ENCODE data around the gene TUBB.
A peak's percentile ranks its signal among the peaks of the same experiment; 100 is the strongest.
"Not testable (repeated sequence)": the region's sequence is repeated elsewhere in the genome, so short reads cannot be mapped to it uniquely, and the experiment has no call there.

Gene TUBB

DNA sequence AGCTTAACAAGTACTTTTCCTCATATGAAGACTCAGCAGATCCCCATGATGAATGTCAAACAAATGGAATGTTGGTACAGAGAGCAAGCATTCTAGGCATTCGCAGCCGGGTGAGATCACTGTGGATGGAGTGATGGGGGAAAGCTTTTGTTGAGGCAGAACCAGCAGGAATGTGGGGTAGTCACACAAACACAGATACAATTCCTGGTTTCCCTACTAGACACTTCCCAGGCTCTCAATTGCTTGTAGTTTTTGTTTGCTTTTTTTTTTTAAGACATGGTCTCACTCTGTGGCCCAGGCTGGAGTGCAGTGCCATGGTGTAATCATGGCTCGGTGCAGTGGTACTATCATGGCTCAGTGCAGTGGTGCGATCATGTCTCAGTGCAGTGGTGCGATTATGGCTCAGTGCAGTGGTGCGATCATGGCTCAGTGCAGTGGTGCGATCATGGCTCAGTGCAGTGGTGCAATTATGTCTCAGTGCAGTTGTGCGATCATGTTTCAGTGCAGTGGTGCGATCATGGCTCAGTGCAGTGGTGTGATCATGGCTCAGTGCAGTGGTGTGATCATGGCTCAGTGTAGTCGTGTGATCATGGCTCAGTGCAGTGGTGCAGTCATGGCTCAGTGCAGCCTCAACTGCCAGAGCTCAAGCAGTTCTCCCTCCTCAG, 39.6 kb downstream of the TUBB start:
- no peak for DNase-seq (ENCODE audit: low read depth in 2 of 2)

DNA sequence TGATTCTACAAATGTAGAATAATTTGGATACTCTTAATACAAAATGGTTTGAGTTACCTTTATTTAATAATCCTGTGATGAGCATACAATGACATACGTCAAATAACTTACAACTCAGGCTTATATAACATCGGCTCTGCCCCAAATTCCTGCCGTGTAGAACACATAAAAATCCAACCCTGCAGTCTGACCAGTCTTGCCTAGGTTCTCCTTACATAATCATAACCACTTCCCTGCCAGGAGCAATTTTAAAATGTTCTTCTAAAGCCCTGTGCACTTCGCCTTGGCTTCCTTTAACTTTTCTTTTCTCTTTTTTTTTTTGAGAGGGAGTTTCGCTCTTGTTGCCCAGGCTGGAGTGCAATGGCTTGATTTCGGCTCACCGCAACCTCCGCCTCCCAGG, 40.4 kb downstream of the TUBB start:
- DNase-seq (ENCODE audit: low read depth in 2 of 2) = no peak

DNA sequence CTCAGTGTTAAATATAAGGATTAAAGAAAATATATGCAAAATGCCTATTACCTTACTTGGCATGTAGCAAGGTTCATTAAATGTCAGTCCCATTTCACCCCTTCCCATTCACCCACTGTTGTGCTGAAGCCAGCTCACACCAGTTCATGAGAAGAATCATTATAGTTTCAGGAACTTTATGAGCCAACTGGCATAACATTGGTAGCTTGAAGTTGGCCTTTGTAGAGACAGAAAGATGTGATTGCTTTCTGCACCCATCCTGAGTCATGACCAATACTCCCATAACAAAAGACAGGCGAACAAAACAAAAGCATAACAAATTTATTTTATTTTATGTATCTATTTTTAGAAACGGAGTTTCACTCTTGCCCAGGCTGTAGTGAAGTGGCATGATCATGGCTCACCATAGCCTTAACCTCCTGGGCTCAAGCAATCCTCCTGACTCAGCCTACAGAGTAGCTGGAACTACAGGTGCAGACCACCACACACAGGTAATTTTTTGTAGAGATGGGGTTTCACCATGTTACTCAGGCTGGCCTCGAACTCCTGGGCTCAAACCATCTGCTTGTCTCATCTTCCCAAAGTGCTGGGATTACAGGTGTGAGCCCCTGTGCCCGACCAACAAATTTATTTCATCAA, 41.8 kb downstream of the TUBB start:
- no peak for DNase-seq (ENCODE audit: low read depth in 2 of 2)

DNA sequence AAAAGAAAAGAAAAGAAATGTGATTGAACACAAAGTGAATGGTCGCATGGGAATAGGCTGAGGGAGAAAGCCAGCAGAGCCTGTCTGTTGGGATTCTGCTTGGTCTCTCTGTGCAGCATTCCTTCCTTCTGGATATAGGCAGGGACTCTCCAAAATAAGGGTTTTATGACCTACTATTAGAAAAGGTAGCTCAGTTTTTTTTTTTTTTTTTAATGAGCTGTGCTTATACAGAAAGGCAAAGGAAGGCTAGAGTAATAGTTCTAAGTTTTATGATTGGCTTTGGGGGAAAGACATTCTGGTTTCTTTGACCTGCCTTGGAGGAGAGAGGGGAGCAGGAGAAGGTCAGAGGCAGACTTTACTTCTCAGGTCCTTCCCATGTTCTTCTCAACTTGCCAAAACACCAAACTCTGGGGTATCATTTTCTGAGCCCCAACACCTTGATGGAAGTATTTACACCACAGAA, 43.0 kb downstream of the TUBB start:
- no peak for DNase-seq (ENCODE audit: low read depth in 2 of 2)

DNA sequence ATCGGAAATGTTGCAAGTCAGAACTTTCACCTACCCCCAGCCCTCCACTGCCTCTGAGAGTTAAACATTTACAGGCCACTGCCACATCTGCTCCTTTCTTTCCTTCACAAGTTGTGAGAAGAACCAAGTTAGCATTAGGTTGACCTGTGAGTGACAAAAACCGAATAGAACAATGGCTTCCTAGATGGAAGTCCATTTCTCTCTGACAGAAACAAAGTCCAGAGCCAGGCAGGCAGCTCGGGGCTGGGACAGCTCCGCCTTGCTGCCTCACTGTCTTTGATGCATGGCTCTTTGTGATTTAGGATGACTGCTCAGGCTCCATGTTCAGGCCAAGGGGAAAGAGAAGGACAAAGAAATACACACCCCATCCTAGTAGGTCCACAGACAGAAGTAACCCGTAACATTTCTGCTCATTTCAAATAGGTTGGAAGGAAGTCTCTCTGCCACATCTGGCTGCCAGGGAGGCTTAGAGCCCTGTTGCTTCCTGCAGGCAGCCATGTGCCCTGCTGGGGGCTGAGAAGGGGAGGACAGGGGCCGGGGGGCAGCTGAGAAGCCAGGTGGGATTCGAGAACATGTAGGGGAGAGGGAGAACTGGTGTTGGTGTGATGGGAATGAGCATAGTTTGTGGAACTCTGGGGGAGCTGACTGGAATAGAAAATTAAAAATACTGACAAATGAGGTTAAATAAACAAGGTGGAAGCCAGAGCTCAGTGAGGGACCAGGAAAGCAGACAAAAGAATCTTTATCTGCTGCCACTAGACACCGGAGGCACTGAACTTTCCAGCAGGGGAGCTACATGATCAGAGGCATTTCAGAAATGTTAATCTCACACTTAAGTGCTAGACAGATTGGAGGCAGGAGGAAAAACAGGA, 43.7 kb downstream of the TUBB start:
- DNase-seq (ENCODE audit: low read depth in 2 of 2) = no peak

DNA sequence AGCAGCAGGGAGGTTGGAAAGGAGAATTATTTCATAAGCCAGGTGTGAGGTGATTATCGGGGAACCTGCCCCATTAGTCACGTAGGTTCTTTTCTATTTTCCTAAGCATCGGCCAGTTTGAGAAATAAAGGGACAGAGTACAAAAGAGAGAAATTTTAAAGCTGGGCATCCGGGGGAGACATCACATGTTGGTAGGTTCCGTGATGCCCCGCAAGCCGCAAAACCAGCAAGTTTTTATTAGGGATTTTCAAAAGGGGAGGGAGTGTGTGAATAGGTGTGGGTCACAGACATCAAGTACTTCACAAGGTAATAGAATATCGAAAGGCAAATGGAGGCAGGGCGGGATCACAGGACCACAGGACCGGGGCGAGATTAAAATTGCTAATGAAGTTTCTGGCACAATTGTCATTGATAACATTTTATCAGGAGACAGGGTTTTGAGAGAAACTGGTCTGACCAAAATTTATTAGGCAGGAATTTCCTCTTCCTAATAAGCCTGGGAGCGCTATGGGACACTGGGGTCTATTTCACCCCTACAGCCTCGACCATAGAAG, 44.4 kb downstream of the TUBB start:
- not testable (repeated sequence) for DNase-seq (ENCODE audit: low read depth in 2 of 2)

DNA sequence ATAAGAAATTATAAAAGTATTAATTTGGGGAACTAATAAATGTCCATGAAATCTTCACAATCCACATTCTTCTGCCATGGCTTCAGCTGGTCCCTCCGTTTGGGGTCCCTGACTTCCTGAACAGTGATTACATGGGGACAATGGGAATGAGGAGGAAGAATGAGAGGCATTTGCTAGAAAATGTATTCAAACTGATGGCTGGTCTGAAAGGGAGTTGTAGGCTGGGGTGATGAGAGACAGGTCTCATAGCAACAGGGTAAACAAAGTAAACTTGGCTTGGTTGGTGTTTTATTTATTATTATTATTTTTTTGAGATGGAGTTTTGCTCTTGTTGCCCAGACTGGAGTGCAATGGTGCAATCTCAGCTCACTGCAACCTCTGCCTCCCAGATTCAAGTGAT, 45.3 kb downstream of the TUBB start:
- not testable (repeated sequence) for DNase-seq (ENCODE audit: low read depth in 2 of 2)

DNA sequence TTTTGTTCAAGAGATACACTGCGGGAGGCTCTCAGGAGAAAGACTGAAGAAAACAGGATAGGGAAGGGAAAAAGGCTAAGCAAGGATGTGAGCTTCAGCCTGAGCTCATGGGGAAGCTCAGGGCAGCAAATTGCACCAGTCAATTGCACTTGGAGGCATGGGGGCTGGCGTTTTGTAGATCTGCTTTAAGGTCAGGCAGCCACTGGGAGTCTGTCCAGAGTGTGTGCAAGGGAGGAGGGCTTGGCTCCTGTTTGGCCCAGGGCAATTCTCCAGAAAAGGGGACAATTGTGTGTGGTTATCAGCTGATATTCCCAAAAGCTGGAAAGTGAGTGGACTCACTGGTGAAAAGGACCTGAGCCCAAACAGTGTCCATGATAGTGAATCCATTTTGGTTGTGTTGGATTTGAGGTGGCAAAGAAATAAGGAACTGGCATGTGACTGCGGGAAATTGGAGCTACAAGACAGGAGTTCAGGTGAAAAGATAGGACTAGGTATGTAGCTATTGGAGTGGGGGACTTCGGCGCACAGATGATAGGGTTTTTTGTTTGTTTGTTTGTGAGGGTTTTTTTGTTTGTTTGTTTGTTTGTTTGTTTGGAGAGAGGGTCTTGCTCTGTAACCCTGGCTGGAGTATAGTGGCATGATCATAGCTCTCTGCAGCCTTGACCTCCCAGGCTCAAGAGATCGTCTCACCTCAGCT, 46.5 kb downstream of the TUBB start:
- DNase-seq (ENCODE audit: low read depth in 2 of 2) = no peak

DNA sequence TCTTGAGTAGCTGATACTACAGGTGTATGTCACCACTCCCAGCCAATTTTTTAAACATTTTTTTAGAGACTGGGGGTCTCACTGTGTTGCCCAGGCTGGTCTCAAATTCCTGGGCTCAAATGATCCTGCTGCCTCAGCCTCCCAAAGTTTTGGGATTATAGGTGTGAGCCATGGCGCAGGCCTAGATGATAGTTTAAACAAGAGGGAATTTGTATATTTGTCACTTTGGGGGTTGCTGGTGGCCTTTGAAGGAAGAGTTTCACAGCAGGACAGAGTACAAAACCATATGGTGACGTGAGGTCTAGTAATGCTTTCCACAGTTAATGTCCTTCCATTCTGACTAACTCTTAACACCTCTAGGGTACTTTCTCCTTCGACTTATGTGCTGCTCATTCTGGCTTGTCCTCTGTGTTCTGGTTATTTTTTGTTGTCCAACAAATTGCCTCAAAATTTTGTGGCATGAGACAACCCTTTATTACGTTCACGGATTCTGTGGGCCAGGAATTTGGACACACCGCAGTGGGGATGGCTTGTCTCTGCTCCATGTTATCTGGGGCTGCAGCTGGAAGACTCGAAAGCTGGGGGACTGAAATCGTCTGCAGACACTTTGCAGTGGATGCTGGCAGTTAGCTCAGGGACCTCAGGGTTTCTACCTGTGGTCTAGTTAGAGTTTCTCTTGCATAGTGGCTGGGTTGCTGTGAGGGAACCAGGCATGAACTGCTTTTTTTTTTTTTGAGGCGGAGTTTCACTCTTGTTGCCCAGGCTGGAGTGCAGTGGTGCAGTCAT, 47.2 kb downstream of the TUBB start:
- no peak for DNase-seq (ENCODE audit: low read depth in 2 of 2)

DNA sequence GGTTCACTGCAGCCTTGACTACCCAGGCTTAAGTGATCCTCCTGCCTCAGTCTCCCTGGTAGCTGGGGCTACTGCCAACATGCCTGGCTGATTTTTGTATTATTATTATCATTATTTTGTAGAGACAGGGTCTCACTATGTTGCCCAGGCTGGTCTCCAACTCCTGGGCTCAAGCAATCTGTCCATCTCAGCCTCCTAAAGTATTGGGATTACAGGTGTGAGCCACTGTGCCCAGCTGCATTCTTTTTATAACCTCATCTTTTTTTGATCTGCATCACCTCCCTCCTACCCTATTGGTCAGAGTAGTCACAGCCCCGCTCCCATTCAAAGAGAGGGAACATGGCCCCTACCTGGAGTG, 47.8 kb downstream of the TUBB start:
- DNase-seq (ENCODE audit: low read depth in 2 of 2) = no peak

DNA sequence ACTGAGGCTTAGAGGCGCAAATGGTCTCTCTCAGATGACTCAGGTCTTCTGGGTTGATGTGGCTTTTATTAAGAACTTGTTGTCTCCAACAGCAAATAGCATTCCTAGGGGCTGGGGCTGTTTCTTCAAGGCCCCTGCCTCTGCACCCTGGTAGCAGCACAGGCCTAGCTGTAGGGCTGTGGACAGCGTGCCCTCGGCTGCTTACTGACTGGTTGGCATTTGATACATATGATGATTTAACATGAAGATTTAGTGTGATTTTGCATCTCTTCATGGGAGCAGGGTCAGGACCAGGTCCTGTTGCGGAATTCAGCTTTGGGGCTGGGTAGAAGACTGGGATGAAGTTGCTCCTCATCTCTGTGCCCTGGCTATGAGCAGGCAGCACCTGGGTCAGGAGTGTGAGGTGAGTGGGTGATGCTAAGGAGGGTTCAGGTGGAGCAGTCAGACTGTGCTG, 48.5 kb downstream of the TUBB start:
- no peak for DNase-seq (ENCODE audit: low read depth in 2 of 2)

DNA sequence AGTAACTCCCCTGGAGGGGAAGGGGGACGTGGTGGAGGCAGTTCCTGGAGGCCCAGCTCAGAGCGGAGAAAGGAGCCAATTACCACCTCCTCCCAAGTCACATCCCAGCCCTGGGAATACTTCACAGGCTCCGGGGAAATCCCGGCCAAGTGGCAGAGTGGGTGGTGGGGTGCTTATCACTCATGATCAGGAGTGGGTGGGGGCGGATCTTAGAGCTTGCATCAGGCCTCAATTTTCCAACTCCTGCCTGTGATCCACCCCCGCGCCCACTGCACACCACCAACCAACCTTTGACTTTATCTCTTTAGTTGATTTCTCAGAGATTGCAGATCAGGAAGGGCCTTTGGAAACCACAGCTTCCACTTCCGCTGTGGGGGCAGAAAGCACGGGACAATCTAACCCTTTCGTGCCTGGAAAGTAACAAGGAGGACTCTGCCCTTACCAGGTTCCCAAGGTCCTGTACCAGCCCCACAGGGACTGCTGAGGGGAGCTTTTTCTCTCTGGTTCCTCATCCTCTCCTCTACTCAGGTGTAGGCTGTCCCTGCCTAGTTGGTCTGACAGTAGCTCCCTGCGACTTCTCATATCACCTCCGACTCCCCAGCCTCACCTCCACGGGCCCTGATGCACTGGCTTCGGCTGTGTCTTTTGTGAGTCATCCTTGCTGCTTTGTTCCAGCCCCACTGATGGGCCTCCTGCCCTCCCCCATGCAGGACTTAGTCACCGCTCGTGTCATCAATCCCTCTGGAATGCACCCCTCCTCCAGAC, 49.1 kb downstream of the TUBB start:
- peak; percentile 80 to 84 for DNase-seq (ENCODE audit: low read depth in 2 of 2)

DNA sequence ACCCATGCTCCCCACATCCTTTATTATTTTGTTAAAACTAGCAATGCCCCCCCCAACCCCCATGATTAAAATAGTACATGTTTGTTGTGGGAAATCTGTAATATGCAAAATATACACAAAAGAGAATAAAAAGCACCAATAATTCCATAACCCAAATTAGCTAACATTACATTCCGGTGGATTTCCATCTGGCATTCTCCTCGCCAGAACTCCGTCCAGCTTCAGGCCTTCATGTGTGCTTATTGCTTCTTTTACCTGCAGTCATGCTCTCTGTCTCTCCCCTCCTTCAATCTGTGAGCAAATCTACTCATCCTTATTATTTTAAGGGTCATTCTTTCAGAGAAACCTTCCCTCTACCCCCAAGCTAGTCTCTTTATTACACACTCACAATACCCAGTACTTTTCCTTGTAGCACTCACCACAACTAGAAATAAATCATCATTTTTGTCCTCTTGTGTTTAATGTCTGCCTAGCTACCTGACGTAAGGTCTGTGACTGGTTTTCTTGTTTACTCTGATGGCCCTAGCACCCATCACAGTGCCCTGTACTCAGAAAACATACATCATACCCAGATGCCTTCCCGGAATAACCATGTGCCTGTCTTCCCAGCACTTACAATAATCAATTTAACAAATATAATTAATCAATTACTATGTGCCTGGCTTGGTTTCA, 49.8 kb downstream of the TUBB start:
- DNase-seq (ENCODE audit: low read depth in 2 of 2) = no peak

DNA sequence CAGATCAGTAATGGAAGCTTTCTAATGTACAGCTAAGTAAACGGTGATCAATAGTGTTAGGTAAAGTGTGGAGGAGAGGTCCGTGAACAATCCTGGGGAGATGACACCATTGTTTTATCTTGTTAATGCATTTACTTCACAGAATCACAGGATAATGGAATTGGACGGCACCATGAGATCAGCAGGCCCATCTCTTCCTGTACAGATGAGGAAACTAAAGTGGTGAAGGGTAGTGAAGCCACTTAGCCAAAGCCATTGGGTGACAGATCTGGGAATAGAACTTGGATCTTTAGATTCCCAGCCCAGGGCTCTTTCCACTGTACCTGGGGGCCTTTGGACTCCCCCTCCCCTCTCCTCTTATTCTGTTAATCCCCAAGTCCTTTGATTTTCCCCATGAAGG, 50.4 kb downstream of the TUBB start:
- no peak for DNase-seq (ENCODE audit: low read depth in 2 of 2)

DNA sequence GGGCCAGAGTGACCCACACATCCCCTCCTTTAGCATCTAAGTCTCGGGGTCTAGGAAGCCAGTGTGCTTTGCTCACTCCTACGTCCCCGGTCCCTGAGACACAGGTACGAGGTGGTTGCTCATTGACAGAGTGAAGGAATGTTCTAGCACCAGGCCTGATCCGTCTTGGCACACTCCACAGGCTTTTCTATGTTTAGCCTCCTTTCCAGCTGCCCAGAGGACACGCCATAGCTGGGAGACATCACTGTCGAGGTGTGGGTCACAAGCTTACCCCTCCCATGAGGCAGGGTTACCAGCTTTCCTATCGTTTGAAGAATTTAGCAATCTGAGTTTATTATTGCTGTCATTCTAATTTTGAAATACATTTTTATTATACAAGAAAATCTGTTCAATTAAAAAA, 54.5 kb downstream of the TUBB start:
- no peak for DNase-seq (ENCODE audit: low read depth in 2 of 2)
